NB4 (cell line): Measurements from ENCODE around the gene COPS6.

Source experiments
- POLR2A ChIP-seq: IDR thresholded peaks from 2 replicates; pipeline ENCODE4 v1.6.1; 2011; ENCODE audit warnings: mild to moderate bottlenecking; ENCODE audit not compliant: insufficient read length; ENCODE audit errors: extremely low read depth
- TF ChIP-seq, protein P1 (sequence below): IDR thresholded peaks from one replicate; pipeline ENCODE4 v1.5.1; 2012; ENCODE audit warnings: low read depth, low read length

DNA sequence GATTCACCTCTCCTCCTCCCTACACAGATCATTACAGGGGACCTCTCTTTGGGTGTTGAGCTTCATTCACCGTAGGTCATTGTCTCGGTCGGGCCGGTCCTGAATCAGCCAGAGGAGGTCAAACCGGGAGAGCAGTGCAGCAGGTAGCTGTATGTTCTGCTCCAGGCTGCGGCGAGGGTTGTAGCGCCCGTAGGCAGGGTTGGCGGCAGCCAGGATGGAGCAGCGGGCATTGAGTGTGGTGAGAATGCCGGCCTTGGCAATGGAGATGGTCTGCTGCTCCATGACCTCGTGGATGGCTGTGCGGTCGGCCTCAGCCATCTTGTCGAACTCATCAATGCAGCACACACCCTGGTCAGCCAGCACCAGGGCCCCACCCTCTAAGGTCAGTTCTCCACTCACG lies 6.9 kb downstream of the COPS6 start:
- TF ChIP-seq, protein P1, sequence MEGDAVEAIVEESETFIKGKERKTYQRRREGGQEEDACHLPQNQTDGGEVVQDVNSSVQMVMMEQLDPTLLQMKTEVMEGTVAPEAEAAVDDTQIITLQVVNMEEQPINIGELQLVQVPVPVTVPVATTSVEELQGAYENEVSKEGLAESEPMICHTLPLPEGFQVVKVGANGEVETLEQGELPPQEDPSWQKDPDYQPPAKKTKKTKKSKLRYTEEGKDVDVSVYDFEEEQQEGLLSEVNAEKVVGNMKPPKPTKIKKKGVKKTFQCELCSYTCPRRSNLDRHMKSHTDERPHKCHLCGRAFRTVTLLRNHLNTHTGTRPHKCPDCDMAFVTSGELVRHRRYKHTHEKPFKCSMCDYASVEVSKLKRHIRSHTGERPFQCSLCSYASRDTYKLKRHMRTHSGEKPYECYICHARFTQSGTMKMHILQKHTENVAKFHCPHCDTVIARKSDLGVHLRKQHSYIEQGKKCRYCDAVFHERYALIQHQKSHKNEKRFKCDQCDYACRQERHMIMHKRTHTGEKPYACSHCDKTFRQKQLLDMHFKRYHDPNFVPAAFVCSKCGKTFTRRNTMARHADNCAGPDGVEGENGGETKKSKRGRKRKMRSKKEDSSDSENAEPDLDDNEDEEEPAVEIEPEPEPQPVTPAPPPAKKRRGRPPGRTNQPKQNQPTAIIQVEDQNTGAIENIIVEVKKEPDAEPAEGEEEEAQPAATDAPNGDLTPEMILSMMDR: no peak
- TF ChIP-seq POLR2A: no peak
